ENCODE measurements around the gene RAB17. TPM values are rescaled to one million over a fixed set of nuclear protein-coding genes. Genes with fewer than 3 reads are reported as not detected.

Gene RAB17
- total RNA-seq, 1 donor from 2014 or later: 49.9 TPM

- H3K27me3 Mint-ChIP-seq: peaks cover 10% of the 10 kb centered on the region
- no peaks in the 10 kb centered on the region for H3K36me3 Mint-ChIP-seq (ENCODE audit: insufficient read depth)
- no peaks in the 10 kb centered on the region for H3K9me3 Mint-ChIP-seq (ENCODE audit: low read depth)
- H3K27ac Mint-ChIP-seq: peak overlapping the region; percentile 56
- peaks cover 4% of the 10 kb centered on the region for H3K4me1 Mint-ChIP-seq (ENCODE audit: low read depth)
- no peak for TF ChIP-seq CTCF (IDR thresholded peaks at IDR 0.05; ENCODE audit: unreplicated experiment)
- no peak overlapping the region for H3K4me3 Mint-ChIP-seq (ENCODE audit: low read depth)
- DNase-seq (ENCODE audit: low spot score, unreplicated experiment): no peak
These were observed 58.4 kb downstream of the RAB17 start for GRCh38 chr2:237532160-237532559.

DNA sequence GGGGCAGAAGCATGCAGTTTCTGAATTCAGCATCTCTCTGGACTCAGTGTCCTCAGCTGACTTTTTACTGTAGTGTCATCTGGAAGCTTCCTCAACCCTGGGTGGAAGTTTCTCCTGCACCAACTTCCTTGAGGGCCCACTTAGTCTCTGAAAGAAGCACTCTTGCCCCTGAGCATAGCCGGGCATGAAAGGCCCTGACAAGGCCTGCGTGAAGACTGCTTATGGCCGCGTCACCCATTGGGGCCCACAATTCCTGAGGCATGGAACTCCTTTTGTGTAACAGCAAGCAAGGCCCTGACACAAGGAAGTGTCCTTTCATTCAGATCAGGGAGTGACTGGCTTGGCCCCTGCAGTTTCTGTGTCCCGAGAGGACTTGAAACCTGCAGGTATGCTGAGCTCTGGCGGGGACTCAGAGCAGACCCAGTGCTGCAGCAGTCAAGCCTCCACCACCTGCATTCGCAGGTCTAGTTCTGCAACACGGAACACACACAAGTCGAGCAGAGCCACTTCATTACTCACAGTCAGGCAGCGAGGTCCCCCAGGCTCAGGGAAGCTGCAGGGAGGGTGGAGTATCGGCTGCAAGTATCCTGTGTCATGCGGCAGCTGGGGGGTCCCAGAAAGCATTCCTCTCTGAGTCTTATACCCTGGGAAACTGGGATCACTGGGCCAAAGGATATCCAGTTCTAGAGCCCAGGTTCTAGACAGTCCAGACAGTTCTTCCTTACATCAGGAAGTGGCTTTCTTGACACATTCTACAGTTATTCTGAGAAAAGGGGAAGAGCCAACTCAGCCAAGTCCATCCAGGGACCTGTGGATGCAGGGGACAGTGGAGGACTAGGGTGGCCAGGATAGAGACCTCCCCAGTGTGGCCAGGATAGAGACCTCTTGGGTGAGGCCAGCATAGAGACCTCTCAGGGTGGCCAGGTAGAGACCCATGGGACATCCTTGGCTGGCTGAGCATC lies 59.8 kb downstream of the RAB17 start:
- Mint-ChIP-seq H3K36me3 (ENCODE audit: insufficient read depth) (no peaks in the 10 kb centered on the region), H3K4me1 (ENCODE audit: low read depth) (peaks cover 4% of the 10 kb centered on the region), H3K27me3 (peaks cover 12% of the 10 kb centered on the region), H3K4me3 (ENCODE audit: low read depth) (no peak overlapping the region), H3K27ac (no peak overlapping the region), H3K9me3 (ENCODE audit: low read depth) (no peaks in the 10 kb centered on the region)
- no peak for TF ChIP-seq CTCF (IDR thresholded peaks at IDR 0.05; ENCODE audit: unreplicated experiment)
- no peak for DNase-seq (ENCODE audit: low spot score, unreplicated experiment)

- Mint-ChIP-seq H3K9me3 (ENCODE audit: low read depth) (no peaks in the 10 kb centered on the region), H3K4me3 (ENCODE audit: low read depth) (no peak overlapping the region), H3K36me3 (ENCODE audit: insufficient read depth) (no peaks in the 10 kb centered on the region), H3K4me1 (ENCODE audit: low read depth) (no peaks in the 10 kb centered on the region), H3K27me3 (peaks cover 9% of the 10 kb centered on the region), H3K27ac (no peak overlapping the region)
- no peak for TF ChIP-seq CTCF (IDR thresholded peaks at IDR 0.05; ENCODE audit: unreplicated experiment)
- DNase-seq (ENCODE audit: low spot score, unreplicated experiment): no peak
These were observed 60.8 kb downstream of the RAB17 start for GRCh38 chr2:237529452-237530402.

DNA sequence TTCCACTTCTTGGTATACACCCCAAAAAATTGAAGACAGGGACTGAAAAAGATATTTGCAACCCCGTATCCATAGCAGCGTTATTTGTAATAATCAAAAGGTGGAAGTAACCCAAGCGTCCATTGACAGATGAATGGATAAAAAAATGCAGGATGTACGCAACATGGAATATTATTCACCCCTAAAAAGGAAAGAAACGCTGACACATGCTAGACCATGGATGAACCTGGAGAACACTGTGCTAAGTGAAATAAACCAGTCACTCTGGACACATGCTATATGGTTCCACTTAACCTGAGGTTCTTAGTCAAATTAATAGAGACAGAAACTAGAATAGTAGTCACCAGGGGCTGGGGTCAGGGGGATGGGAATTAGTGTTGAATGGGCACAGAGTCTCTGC lies 62.8 kb downstream of the RAB17 start:
- no peaks in the 10 kb centered on the region for H3K4me1 Mint-ChIP-seq (ENCODE audit: low read depth)
- H3K27ac Mint-ChIP-seq: no peak overlapping the region
- H3K36me3 Mint-ChIP-seq (ENCODE audit: insufficient read depth): no peaks in the 10 kb centered on the region
- peaks cover 4% of the 10 kb centered on the region for H3K27me3 Mint-ChIP-seq
- H3K4me3 Mint-ChIP-seq (ENCODE audit: low read depth): no peak overlapping the region
- DNase-seq (ENCODE audit: low spot score, unreplicated experiment): no peak
- no peaks in the 10 kb centered on the region for H3K9me3 Mint-ChIP-seq (ENCODE audit: low read depth)
- no peak for TF ChIP-seq CTCF (IDR thresholded peaks at IDR 0.05; ENCODE audit: unreplicated experiment)

GRCh38 chr2:237527233-237527632 lies 63.3 kb downstream of the RAB17 start:
- Mint-ChIP-seq H3K27me3 (peaks cover 2% of the 10 kb centered on the region), H3K36me3 (ENCODE audit: insufficient read depth) (no peaks in the 10 kb centered on the region), H3K9me3 (ENCODE audit: low read depth) (no peaks in the 10 kb centered on the region), H3K4me3 (ENCODE audit: low read depth) (no peak overlapping the region), H3K4me1 (ENCODE audit: low read depth) (no peaks in the 10 kb centered on the region), H3K27ac (no peak overlapping the region)
- no peak for TF ChIP-seq CTCF (IDR thresholded peaks at IDR 0.05; ENCODE audit: unreplicated experiment)
- DNase-seq (ENCODE audit: low spot score, unreplicated experiment): no peak
